HepG2 (cell line): ENCODE measurements around the gene PFDN1. TPM values are rescaled to one million over a fixed set of nuclear protein-coding genes. Genes with fewer than 3 reads are reported as not detected.

Experiments used
- CSRNP2 ChIP-seq: sonication (generic); formaldehyde crosslinking; conservative IDR thresholded peaks from 2 replicates; pipeline ENCODE4 v1.8.0; 2022; ENCODE audit warnings: low read depth, missing genetic modification reagents
- IKZF4 ChIP-seq: sonication (generic); formaldehyde crosslinking; IDR thresholded peaks from 2 replicates; pipeline ENCODE4 v1.5.1; 2020; ENCODE audit warnings: borderline replicate concordance, mild to moderate bottlenecking, low read depth, missing genetic modification reagents; ENCODE audit errors: not compliant biosample characterization
- KDM2A ChIP-seq: sonication (generic); formaldehyde crosslinking; IDR thresholded peaks from 2 replicates; pipeline ENCODE4 v1.4.0; 2020; ENCODE audit warnings: low read depth, missing genetic modification reagents, borderline replicate concordance
- PHF21A ChIP-seq: sonication (generic); formaldehyde crosslinking; IDR thresholded peaks from 2 replicates; pipeline ENCODE4 v1.5.0; 2020; ENCODE audit warnings: mild to moderate bottlenecking, missing genetic modification reagents
- ZNF207 ChIP-seq: fragments of 450-650 bp; IDR thresholded peaks from 2 replicates; pipeline ENCODE4 v1.6.1; 2016; ENCODE audit warnings: antibody characterized with exemption, borderline replicate concordance
- ZNF496 ChIP-seq: sonication (generic); formaldehyde crosslinking; IDR thresholded peaks from 2 replicates; pipeline ENCODE4 v1.8.1; 2023; ENCODE audit warnings: mild to moderate bottlenecking, moderate library complexity, missing genetic modification reagents; ENCODE audit not compliant: insufficient replicate concordance
- ZNF556 ChIP-seq: sonication (generic); formaldehyde crosslinking; IDR thresholded peaks from 2 replicates; pipeline ENCODE4 v1.4.0; 2020; ENCODE audit warnings: mild to moderate bottlenecking, missing genetic modification reagents, borderline replicate concordance
- ZNF605 ChIP-seq: sonication (generic); formaldehyde crosslinking; IDR thresholded peaks from 2 replicates; pipeline ENCODE4 v1.8.0; 2022; ENCODE audit warnings: mild to moderate bottlenecking, missing genetic modification reagents
- polyA plus RNA-seq, 8 experiments: library from polyadenylated mRNA; depleted of rRNA in 3 of 8; stranded (reverse) in 7 of 8; unstranded in 1 of 8; fragments of >200 nt; fragmentation: Illumina TruSeq in 4 of 8; extraction: Trizol in 4 of 8; gene quantifications; 2 replicates each; pipeline versions ENCODE4 v1.2.1 to v1.2.3, GENCODE V29; 2011 to 2016; ENCODE audit warnings: low read depth in 4 of 8, missing spikeins in 1 of 8, mixed read lengths in 1 of 8; ENCODE audit not compliant: insufficient read depth in 1 of 8
- total RNA-seq, 5 experiments: library from RNA; depleted of rRNA; stranded (reverse); fragments of >200 nt; fragmentation: Illumina TruSeq; extraction: Trizol; gene quantifications; 2 replicates each; pipeline ENCODE4 v1.2.3, GENCODE V29; 2016; ENCODE audit warnings: low read depth in 1 of 5
- TF ChIP-seq, protein P1 (sequence below): sonication (generic); formaldehyde crosslinking; IDR thresholded peaks from 2 replicates; pipeline ENCODE4 v1.5.1; 2020; ENCODE audit warnings: mild to moderate bottlenecking, missing genetic modification reagents, borderline replicate concordance

PFDN1 gene
- total and polyA plus RNA-seq, 2 of the 13 experiments (the other 11 are each of a cell fraction or from before 2014, with no cell fraction given) = 67.2 to 70.8 TPM

DNA sequence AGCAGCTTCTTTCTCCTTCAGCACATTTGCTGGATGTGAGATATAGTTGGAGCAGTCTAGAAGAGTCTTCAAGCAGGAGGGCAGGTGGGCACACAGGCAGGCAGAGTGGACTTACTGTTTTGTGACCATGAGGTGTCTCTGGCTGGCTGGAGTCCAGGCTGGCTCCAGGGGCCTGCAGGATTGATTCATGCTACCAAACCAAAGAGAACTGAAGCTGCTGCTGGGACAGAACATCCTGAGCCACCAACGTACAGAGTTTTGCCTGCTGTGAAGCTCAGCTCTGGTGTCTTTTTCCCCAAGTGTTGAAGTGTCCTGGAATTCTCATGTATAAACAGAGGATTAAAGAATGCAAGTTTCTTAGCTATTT lies 82.2 kb downstream of the PFDN1 start (continued):
- TF ChIP-seq, protein P1, sequence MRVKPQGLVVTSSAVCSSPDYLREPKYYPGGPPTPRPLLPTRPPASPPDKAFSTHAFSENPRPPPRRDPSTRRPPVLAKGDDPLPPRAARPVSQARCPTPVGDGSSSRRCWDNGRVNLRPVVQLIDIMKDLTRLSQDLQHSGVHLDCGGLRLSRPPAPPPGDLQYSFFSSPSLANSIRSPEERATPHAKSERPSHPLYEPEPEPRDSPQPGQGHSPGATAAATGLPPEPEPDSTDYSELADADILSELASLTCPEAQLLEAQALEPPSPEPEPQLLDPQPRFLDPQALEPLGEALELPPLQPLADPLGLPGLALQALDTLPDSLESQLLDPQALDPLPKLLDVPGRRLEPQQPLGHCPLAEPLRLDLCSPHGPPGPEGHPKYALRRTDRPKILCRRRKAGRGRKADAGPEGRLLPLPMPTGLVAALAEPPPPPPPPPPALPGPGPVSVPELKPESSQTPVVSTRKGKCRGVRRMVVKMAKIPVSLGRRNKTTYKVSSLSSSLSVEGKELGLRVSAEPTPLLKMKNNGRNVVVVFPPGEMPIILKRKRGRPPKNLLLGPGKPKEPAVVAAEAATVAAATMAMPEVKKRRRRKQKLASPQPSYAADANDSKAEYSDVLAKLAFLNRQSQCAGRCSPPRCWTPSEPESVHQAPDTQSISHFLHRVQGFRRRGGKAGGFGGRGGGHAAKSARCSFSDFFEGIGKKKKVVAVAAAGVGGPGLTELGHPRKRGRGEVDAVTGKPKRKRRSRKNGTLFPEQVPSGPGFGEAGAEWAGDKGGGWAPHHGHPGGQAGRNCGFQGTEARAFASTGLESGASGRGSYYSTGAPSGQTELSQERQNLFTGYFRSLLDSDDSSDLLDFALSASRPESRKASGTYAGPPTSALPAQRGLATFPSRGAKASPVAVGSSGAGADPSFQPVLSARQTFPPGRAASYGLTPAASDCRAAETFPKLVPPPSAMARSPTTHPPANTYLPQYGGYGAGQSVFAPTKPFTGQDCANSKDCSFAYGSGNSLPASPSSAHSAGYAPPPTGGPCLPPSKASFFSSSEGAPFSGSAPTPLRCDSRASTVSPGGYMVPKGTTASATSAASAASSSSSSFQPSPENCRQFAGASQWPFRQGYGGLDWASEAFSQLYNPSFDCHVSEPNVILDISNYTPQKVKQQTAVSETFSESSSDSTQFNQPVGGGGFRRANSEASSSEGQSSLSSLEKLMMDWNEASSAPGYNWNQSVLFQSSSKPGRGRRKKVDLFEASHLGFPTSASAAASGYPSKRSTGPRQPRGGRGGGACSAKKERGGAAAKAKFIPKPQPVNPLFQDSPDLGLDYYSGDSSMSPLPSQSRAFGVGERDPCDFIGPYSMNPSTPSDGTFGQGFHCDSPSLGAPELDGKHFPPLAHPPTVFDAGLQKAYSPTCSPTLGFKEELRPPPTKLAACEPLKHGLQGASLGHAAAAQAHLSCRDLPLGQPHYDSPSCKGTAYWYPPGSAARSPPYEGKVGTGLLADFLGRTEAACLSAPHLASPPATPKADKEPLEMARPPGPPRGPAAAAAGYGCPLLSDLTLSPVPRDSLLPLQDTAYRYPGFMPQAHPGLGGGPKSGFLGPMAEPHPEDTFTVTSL (CRISPR knock-in tag) = no peak
- TF ChIP-seq PHF21A (CRISPR knock-in tag) (no peak), CSRNP2 (CRISPR knock-in tag) (no peak), ZNF556 (CRISPR knock-in tag) (no peak), ZNF605 (CRISPR knock-in tag) (no peak), IKZF4 (CRISPR knock-in tag) (no peak), KDM2A (no peak), ZNF207 (no peak), ZNF496 (CRISPR knock-in tag) (no peak)
